ENCODE data around the gene NCK2.
"Not testable (repeated sequence)": the region's sequence is repeated elsewhere in the genome, so short reads cannot be mapped to it uniquely, and the experiment has no call there.

The NCK2 gene

DNA sequence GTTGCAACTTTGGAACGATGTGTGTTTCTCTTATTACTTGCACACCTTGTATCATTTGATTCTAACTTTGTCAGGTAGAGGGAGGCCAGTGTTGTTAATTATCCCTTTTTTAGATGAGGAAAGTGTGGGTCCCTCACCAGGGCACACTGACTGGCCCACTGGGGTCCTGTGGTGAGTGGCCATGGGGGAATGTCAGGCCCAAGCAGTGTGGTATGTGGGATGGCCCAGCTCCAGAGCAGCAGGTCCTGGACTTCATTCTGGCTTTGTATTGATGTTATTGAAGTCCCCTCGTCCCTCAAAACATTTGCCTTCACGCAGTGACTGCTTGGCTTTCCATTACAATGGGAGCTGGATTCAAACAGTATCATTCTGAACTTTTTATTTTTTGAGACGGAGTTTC is 11.7 kb downstream of the NCK2 start:
- DNase-seq (ENCODE audit: low spot score), result no peak

- not testable (repeated sequence) for DNase-seq (ENCODE audit: low spot score)
Measured at GRCh38 chr2:105756865-105757264, 12.2 kb downstream of the NCK2 start.

DNA sequence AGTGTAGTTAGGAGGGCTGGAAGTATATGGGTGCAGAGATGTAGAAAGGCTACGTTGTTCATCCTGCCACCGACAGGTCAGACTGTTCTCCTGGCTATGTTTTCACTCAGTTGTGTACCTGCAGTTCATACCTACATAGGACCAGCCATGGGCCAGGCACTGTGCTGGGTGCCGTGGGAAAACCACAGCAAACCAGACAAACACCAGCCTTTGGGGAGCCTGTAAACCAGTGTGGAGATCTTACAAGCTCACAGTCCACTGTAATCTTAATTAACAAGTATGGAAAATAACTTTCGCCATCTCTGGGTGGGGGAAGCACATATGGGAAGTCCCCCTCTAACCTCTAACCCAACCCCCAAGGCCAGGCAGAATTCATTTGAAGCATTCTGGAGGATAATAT is 12.7 kb downstream of the NCK2 start:
- DNase-seq (ENCODE audit: low spot score), result no peak

- DNase-seq (ENCODE audit: low spot score), result no peak
Measured at GRCh38 chr2:105760191-105760590, 15.5 kb downstream of the NCK2 start.

GRCh38 chr2:105760639-105761337 is 16.1 kb downstream of the NCK2 start:
- no peak for DNase-seq (ENCODE audit: low spot score)

GRCh38 chr2:105761931-105762515 is 17.3 kb downstream of the NCK2 start:
- DNase-seq (ENCODE audit: low spot score), result peak; percentile 21

DNA sequence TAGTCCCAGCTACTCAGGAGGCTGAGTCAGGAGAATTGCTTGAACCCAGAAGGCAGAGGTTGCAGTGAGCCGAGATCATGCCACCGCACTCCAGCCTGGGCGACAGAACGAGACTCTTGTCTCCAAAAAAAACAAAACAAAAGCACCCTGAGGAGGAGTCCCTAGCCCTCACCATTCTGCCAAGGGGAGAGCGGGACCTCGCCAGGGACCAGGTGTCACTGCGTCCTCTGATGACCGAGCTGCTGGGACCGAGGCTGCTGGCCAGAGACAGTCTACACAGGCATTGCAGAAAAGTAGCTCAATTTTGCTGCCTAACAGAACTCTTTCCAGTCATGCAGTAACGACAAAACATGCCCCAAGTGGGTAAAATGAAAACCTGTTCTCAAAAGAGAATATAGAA is 18.4 kb downstream of the NCK2 start:
- DNase-seq (ENCODE audit: low spot score), result no peak

- DNase-seq (ENCODE audit: low spot score), result no peak
Measured at GRCh38 chr2:105764059-105764458, 19.3 kb downstream of the NCK2 start.

DNA sequence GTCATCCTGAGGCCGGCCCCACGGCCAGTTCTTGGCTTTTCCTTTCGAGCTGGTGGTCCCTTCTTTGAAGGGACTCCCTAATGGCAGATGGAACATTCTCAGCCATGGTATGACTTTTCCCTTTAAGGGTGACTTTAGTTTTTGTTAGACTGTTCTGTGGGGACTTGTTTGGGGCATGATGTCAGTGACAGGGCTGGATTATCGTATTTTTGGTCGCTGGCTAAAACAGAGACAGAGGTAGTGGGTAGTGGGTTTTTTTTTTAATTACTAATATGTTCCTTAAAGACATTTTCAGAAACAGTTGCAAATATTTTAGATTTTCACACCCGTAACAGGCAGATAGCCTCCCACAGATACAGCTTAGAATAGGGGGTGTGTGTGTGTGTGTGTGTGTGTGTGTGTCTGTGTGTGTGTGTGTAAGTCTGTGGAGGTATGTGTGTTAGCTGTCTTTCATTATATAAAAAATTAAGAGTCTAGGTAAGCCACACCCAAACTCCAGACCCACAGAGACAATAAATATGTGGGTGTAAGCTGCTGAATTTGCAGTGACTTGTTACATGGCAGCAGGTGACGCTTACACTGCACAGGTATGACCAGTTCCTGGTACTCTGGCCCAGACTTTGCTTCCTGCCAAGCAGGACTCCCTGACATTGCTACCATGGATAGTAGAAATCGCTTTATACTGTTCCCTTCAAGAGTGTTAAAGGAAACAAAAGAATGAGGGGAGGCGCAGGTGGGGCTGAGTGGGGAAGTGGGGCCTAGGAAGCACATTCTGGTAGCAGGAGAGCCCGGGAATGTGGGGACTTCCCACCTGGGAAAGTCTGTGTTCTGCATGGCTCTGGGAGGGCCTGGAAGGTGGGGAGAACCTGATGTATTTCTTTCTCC is 20.9 kb downstream of the NCK2 start:
- peak; percentile 33 for DNase-seq (ENCODE audit: low spot score)

- no peak for DNase-seq (ENCODE audit: low spot score)
Measured at GRCh38 chr2:105766300-105766866, 21.7 kb downstream of the NCK2 start.

GRCh38 chr2:105768176-105768575 is 23.5 kb downstream of the NCK2 start:
- DNase-seq (ENCODE audit: low spot score), result no peak

GRCh38 chr2:105768961-105769452 is 24.3 kb downstream of the NCK2 start:
- DNase-seq (ENCODE audit: low spot score), result peak; percentile 90

DNA sequence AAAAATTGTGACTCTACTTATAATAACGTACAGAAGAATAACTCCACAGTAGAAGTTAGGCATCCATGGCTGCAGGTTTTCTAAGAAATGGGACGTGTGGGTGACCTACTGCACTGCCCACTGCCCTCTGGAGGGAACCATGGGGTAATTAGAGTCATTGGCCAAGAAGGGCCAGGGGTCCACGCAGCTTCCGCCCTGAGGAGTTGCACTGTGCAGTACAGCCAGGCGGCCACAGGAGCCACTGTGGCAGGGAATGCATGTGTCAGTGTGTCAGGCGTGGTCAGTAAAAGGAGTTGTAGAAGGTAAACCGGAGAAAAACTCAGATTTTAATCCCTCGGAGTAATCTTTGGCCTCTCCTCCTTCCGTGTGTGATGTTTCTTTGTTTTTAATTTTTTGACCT is 24.8 kb downstream of the NCK2 start:
- DNase-seq (ENCODE audit: low spot score), result peak; percentile 75

DNA sequence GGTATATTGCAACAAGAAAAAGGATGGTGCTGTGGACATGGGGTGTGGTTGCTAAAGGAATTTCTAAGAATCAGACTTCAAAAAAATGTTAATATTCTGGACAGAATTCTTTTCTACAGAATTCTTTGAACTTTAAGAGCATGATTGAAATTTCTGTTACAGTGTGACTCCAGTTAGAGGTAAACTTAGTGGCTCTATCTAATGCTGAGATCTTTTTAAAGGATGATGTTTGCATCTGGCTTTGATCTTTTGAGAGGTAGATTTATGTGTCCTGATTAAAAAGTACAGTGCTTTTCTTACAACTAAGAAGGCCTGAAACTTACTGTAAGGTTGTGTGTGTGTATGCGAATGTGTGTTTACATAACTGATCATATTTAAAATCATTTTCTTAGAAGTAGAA is 25.4 kb downstream of the NCK2 start:
- no peak for DNase-seq (ENCODE audit: low spot score)

- DNase-seq (ENCODE audit: low spot score), result not testable (repeated sequence)
Measured at GRCh38 chr2:105771291-105771690, 26.6 kb downstream of the NCK2 start.

- no peak for DNase-seq (ENCODE audit: low spot score)
Measured at GRCh38 chr2:105771836-105772235, 27.1 kb downstream of the NCK2 start.

GRCh38 chr2:105772362-105772761 is 27.6 kb downstream of the NCK2 start:
- DNase-seq (ENCODE audit: low spot score), result peak; percentile 62

DNA sequence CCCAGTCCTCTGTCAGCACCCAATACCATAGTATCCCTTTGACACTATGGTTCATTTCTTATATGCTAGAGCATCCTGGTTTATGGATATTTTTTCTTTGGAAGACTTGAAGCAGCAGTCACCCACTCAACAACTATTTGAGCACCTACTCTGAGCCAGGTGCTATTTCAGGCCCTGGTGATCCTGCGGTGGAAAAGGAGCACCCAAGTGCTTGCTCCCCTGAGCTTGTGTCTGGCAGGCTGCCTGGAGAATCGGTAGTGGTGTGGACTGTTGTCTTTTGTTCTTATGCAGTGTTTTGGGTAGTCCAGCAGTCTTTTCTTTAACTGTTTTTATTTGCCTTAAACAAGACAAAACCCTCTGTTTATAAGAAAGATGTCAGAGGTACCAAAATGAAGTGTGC is 28.9 kb downstream of the NCK2 start:
- DNase-seq (ENCODE audit: low spot score), result no peak

DNA sequence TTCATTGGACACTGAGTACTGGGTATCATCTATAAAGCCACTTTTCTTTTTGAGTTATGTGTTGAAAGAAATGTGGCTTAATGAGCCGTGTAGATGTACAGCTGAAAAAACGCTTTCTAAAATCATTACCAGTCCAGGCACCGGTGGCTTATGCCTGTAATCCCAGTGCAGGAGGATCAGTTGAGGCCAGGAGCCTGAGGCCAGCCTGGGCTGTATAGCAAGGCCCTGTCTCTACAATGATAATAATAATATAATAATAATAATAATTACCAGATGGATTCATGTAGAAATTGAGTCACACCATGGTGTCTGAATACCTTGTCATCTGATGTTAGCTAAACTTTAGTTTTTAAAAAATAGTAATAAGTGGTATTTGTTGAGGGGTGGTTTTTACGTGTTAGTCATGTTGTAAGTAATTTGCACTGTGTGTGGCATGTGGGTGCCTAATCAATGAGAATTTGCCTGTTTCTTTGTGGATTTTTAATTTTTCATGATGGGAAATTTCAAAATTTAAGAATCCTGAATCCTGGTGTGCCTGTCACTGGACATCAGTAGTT is 30.1 kb downstream of the NCK2 start:
- DNase-seq (ENCODE audit: low spot score), result no peak

DNA sequence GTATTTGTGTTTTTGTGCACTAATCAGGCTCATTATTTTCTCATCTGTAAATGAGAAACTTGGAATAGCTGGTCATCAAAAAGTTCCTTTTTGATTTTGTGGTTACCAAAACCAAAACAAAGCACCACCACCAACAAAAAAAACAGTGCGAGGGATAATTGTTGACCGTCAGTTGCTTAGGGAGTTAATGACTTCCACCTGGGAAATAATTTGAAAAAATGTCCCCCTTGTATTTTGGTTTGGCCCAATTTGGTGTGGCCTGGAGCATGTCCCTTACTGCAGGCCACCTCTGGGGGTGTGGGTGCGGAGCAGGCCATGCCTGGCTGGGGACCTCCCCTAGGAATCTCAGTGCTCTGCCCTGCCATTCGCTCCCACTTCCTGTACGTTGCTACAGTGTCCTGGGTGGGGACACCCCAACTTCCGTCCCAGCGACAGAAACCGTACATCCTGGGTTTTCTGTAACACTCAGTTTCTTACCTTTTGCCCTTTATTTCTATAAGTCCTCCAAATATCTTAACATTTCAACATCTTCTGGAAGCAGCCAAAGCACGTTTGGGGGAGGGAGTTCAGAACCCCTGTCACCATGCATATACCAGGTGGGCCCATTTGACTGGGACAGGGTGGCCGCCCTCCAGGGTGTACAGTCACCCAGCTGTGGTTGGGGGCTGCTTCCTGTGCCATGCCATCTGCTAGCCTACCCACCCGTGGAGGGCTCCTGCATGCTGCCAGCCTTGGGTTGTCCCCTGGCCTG is 31.3 kb downstream of the NCK2 start:
- no peak for DNase-seq (ENCODE audit: low spot score)

- no peak for DNase-seq (ENCODE audit: low spot score)
Measured at GRCh38 chr2:105776560-105776928, 31.8 kb downstream of the NCK2 start.
